Stimulated activated CD4-positive, alpha-beta T cell treated with anti-CD3 and anti-CD28 coated beads, Interleukin-4, amount 100 ng/mL, for 4 hours (primary cell): ENCODE results near the gene FAM114A1.
"Not testable (repeated sequence)": the region's sequence is repeated elsewhere in the genome, so short reads cannot be mapped to it uniquely, and the experiment has no call there.

Source experiments
- DNase-seq, 2 experiments: peaks; one replicate each; pipeline ENCODE4 v3.0.0-alpha.2; 2020

Gene FAM114A1

DNA sequence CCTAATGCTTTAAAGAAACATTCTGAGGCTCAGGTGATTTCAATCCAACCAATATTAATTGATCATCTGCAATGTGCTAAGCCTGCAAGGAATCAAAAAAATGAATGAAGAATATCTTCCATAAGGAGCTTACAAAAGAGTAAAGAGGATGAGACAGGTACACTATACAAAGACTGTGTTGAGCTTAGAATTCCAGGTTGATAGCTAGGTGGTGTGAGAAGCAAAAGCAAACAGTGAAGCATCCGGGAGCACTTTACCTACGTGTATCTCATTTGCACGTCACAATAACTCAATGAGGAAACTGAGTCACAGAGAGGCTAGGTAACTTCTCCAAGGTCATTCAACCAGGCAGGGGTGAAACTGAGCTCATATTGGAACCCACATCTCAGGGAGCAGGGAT is 37.1 kb downstream of the FAM114A1 start:
- DNase-seq = no peak

DNA sequence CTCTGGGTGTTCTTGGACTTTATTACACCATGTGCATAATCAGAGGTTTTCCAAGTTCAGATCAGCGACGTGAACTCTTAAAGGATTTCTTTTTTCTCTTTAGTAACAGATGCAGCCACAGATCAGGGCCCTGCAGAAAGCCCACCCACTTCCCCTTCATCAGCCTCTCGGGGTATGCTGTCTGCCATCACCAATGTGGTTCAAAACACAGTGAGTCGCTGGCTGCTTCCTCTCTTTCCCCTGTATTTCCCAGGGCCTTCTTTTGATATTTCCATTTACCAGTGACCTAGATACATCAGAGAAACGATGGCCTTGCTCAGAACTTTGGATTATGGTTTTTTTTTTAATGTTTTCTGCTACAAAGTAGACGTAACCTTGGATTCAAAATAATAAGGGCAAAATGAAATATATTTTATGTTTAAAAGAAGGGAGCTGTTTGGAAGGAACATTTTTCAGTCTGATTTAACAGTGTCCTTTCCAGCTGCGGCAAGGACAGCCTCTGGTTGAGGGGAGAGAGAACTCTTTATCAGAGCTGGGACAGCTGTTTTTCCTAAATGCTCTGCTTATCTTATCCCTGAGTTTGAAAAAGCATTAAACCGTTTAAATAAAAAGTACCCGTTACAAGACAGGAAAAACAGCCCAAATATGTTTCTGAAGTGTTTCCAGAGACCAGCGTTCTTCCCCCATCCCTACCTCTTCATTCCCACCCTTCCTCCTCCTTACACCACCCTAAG is 38.2 kb downstream of the FAM114A1 start:
- DNase-seq = no peak

DNA sequence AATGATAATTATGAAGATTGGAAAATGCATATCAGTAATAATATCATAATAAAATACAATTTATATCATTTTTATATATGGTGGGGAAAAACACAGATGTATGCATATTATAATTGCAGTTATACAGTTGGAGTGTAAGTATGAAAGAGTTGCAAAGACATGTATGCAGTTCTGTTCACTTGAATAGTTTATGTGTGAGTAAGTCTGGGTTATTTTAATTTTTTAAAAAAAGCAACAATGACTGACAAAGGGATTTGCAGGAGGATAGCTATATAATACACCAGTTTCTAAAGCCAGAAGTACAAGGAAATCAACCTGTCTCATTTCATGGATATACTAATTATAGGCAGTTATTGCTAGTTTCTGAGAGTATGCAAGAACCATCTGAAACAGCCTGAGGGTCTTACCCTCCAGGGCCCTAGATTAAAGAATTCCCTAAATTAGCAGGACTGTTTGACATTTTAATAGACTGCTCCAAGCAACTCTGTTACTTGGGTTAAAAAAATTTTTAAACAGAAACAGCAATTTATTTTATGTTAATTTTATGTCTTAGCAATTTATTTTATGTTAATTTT is 40.2 kb downstream of the FAM114A1 start:
- DNase-seq = no peak

DNA sequence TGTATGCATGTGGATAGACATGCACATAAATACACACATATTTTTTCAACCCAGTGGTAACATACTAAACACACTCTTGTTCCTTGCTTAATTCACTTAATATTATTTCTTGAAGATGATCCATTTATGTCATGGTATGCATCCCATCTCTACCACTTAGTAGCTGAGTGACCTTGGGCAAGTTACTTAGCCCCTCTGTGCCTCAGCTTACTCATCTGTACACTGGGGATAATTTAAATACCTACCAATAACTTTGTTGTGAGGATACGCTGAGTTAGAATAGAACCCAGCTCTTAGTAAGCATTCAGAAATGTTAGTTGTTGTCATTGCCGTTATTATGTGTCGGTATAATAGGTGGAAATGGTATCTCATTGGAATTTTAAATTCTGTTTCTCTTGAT is 41.4 kb downstream of the FAM114A1 start:
- DNase-seq = no peak

DNA sequence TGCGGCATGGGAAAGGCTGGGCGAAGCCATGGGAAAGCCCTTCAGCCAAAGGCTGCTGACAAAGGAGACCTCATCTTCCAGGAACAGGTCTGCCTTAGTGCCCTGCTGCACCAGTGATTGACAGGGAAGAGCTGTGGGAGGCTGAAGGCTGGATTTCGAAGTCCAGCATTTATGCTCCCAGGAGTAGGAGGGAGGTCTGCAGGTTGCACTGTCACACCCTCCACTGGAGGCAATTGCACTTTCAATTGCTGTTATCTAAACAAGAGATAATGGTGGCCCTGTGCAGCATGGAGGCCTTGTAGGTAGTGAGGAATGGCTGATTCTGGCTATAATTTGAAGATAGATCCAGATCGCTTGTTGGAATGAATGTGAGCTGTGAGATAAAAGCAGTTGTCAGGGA is 43.7 kb downstream of the FAM114A1 start:
- no peak for DNase-seq

DNA sequence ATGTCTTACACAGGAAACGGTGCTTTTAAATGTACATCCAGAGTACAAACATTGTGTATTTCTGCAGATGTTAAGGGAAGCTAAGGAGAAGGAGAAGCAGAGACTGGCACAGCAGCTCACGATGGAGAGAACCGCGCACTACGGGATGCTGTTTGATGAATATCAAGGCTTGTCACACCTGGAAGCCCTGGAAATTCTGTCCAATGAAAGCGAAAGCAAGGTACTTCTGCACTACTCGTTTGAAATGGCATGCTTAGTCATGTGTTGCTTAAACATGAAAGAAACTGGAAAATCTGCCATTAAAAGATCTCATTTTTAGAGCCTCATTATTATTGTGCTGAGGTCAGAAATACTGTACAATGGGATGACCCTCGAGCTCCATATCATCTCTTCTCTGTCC is 47.2 kb downstream of the FAM114A1 start:
- DNase-seq = no peak

DNA sequence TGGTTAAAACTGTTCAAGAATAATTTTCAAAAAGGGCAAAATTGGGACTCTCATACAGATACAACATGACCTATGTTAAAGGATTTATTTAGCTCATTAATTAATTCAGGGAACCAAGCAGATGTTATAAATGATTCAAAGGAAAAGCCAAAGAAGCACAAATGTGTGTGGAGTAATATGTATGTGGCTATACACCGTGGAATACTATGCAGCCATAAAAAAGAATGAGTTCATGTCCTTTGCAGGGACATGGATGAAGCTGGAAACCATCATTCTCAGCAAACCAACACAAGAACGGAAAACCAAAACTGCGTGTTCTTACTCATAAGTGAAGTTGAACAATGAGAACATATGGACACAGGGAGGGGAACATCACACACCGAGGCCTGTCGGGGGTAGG is 48.7 kb downstream of the FAM114A1 start:
- not testable (repeated sequence) for DNase-seq

DNA sequence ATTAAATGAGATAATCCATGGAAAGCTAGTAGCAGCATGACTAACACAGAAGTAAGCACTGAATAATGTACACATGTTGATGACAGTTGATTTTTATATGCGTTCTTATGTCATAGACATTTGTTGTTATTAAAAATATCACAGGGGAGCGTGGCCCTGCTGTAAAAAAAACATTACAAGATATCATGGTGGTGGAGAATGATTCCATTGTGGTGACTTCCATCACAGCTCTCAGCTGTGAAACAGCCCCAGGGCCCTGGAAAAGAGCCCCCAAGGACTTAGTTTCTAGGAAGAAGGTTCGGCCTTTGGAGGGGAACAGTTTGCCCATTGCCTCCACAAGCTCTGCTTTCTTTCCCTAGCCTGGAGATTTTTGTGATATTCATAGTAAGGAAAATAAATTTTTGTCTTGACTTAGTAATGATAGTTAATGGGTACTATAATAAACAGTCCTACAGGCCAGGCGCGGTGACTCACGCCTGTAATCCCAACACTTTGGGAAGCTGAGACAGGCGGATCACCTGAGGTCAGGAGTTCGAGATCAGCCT is 49.9 kb downstream of the FAM114A1 start:
- DNase-seq = no peak

DNA sequence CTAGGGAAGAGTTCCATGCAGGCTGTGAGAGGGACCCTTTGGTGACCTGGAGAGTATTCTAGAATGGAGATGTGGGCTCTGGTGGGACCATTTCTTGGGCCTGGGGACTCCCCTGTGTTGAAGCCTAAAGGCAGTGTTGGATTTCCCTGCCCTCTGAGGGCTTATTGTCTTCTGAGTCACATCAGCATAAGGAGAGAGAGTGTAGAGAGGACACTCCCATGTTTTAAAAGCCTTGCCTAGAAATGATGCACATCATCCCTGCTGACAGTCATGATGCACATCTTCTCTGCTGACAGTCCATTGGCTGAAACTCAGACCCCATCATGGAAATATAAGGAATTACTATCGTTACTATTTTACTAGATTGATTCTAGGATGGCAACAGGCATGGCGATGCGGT is 51.9 kb downstream of the FAM114A1 start:
- DNase-seq = no peak

DNA sequence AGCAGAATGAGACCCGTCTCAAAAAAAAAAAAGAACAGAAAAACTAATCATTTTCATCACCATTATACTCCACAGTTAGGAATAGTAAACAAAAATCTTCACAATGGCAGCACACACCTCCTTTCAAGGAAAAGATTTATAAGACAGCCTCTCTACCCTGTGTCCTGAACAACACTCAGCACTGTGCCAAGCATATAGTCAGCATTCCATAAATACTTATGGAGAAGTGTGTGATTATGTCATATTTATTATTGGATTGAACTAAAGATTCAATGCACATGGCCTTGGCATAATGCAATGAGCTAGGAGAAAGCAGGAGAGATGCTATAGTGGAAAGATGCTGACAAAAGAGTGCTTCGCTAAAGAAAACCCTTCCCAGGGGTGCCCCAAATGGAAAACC is 52.6 kb downstream of the FAM114A1 start:
- no peak for DNase-seq

DNA sequence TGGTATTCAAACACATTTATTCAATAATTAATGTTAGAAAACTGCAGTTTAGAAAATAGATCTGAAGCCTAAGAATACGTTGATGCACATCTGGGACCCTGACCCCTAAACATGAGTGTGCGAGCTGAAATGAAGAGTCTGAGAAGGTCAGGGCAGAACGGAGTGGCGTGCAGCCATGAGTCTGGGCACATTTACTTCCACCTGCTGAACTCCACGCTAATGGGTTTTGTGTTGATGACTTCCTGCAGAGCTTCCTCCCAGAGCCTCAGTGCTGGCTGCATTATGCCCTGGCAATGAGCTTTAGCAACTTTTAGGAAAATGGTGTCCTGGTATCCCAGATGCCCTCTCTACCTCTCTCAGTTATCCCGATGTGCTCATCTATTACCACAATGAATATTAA is 53.1 kb downstream of the FAM114A1 start:
- DNase-seq = no peak

DNA sequence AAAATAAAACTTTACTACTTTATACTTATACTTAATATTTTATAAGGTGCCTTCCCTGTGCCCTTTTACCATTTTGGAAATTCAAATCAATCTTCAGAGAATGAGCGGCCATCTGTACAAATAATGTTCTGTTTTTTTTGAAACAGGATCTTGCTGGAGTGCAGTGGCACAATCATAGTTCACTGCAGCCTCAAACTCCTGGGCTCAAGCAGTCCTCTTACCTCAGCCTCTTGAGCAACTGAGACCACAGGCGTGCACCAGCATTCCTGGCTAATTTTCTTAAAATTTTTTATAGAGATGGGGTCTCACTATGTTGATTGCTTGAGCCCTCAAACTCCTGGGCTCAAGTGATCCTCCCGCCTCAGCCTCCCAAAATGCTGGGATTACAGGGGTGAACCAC is 53.5 kb downstream of the FAM114A1 start:
- no peak for DNase-seq

DNA sequence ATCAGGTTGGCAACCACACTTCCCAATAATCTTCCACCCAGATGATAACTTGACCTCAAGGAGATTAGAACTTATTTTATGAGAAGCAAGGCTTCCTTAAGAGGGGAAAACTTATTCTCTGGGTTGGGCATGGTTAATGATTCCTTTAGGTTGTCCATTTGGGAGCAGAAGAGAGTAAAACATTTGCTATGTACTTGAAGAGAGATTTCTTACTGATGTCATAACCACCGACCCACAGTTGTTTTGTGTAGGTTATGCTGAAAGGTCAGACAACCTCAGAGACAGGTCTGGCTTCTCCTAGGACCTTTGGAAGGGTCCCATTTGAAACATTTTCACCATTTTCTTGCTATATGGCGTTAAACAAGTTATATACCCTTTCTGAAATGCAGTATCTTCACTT is 56.1 kb downstream of the FAM114A1 start:
- DNase-seq = no peak

DNA sequence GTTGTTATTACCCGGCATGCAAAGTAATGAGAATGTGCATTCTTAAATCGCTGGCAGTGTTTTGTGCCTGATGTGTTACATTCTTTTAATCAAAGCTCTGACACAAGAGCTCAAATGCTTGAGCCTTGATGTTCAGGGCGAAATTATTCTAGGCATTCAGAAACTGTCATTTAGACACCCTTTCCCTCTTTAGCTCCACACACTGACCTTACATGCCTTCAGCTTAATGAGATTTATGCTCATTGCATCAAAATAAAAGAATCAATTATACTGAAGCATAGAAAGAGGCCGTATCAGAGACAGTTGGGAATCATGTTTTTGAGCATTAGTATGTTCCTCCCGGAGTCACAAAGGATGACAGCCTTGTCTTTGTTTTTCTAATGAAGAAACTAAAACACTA is 56.7 kb downstream of the FAM114A1 start:
- DNase-seq = no peak

DNA sequence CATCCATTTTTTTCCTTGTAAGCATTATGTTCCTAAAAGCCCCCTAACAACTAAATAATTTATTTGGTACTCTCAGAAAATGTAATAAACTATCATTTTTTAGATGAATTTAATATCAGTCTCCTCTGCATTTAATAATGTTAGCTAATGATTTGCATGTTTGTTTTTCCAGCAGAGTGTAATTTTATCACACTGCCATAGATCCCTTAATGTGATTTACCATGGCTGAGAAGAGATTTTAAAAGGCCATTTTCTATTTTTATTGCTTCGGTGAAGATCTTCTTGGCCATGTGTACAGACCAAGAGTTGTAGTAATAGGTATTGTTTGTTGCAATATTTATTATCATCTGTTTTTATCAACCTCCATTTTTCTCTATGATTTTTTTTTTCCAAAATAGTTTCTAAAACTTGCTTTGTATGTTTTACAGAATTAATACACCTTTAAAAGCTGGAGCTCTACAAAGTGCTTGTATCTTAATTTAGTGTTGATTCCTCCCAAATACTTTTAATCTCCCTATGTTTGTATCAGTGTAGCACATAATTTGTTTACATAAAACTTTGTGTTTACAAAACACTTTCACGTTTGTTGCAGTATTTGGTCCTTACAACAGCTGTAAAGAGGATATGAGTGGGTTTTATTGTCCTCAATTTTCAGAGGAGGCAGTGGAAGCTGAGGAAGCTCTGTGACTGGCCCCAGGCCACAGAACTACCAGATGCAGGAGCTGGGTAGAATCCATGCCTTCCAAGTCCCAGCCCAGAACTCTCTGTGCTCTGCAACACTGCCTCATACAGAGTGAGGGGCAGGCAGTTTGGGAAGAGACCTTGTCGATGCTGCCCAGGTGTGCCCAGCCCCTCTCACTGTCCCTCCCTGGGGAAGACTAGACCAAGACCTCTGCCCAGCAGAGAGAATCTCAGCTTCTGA is 58.1 kb downstream of the FAM114A1 start:
- no peak for DNase-seq

DNA sequence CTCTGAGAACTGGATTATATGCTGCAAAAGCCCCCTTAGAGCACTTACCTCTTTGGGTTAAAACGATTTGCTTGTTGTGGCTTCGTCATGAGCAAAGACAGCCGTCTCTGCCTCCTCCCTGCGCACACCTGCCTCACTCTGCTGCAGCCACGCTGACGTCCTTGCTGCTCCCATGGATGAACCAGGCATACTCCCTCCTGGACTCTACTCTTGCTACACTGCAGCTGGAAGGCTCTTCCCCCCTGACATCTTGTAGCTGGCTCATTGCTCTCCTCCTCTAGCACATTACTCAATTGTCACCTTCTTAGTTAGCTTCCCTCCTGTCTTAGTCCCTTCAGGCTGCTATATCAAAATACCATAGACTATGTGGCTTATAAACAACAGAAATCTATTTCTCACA is 59.3 kb downstream of the FAM114A1 start:
- DNase-seq = no peak

DNA sequence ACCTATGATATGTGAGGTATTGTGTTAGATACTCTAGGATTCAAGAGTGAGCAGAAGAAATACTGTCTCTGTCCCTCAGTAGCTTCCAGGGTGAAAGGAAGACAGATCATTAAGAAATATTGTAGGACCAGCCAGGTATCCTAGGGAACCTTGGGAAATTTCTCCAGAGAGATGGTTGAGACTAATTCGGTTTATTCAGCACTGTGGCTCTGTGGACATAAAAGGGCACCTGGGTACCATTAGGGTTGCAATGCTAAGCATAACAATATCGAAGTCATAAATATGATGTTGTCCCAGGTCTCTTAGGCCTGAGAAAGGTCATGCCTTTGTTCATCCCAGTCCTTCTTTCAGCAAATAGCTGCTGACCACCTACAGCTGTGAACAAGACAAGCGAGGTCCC is 61.0 kb downstream of the FAM114A1 start:
- no peak for DNase-seq

DNA sequence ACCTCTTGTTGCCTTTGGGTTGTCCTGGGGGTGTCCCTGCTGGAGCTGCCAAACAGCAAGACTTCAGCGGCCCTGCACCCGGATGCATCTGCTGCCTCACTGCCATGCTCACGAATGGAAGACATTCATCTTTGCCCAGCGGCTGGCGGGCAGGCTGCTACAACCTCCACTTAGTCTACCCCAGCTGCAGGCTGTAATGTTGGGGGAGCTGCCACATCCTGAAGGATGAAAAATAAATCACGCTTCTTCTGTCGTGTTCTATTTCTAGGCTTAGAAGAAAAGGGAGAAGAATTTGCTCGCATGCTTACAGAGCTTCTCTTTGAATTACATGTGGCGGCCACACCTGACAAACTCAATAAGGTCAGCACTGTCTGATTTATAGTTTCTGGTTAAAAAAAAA is 61.4 kb downstream of the FAM114A1 start:
- no peak for DNase-seq

DNA sequence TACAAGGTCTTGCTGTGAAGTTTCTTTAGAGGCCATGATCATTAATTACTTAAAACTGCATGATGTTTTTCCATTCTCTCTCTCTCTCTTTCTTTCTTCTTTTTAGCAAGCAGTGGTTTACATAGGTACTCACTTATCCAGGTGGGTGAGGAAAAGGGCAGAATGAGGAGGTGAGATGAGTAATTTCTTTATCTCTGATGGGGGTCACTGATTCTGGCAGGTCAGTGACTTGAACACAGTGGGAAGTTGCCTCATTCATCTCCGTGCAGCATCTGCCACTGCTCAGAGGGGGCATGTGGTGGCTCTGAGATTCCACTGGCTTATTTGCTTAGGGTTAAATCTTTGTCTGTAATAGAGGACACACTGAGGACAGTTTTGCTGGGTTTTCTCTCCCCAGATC is 62.6 kb downstream of the FAM114A1 start:
- no peak for DNase-seq

DNA sequence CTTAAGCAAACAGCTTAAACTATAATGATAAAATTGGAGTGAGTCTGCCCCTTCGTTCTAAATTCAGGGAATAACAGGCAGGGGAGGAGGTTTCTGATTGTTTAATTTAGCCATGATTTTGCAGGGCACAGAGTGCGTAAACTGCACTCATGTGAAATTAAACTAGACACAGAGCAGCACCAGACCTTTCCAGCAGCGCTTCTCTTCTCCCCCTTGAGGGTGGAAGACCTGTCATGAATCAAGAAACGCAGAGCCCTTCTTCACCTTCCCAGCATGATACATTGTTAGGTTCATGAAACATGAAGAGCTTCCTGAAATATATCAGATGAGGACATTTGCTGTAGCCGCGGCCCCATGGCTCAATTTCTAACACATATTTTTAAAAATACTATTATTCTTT is 63.1 kb downstream of the FAM114A1 start:
- DNase-seq = no peak

DNA sequence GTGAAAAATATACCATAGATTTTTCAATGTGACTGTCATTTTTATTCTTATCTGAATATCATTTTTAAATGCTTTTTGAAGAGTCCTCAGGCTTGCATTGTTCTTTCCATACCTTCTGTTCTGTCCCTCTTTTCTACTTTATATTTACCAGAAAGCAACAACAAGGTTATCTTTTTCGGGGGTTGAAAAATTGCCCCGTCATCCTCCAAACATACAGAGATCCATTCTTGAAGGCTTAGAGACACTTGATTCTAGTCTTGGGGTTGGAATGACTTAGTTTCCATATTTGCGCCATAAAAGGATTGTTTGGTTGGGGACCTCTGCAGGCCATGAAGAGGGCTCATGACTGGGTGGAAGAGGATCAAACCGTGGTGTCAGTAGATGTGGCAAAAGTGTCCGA is 63.5 kb downstream of the FAM114A1 start:
- DNase-seq = no peak

DNA sequence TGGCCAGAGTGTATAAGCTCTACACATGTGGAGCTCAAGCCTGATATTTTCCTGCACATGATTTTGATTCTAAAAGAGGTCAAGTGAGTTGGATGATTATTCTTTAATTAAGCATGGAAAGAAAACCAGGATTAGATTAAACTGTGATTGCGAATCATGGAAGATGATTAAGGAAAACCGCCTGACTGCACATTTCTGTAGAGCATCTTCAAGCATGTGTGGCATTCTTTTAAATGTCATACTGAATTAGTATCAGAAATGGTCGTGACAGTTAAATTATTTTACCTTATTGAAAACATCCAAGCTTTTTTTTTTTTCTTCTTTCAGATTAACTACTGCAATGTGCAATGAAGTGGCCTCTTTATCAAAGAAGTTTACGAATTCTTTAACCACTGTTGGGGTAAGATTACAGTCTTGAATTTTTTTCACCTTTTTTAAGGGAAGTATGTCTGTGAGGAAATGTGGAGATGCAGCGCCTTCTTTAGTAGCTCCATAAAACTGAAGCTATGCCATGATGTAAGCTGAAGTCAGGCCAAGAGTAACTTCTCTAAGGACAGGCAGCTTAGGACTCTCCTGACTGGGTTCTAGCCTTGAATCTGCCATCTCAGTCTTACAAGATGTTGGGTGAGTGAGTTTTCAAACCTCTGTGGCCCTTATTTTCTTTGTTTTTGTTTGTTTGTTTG is 67.9 kb downstream of the FAM114A1 start:
- no peak for DNase-seq

DNA sequence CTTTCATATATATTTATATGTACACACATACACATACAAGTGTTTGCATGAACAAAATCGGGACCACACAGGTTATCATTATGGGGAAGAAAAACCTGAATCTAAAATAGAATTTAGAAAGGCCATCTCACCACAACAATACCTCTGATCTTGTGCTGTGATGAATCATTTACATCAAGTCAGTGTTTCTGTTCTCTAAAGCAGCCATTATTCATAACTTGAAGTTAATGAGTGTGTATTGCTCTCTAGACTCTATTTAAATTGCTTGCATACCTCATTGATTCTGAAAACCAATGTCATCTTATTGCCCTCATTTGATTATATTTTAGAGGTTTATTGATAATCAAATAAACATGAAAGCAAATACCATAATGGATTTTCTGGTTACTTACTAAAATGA is 71.6 kb downstream of the FAM114A1 start:
- no peak for DNase-seq
